ENCODE data around the gene MAOA. TPM values are rescaled to one million over a fixed set of nuclear protein-coding genes. Genes with fewer than 3 reads are reported as not detected.
A peak's percentile ranks its signal among the peaks of the same experiment; 100 is the strongest.

Gene MAOA
- total RNA-seq, 6 experiments from 2014 or later, result 76.2 to 180 (median 109) TPM

- Histone ChIP-seq H3K4me3 (no peak overlapping the region), H3K36me3 (no peaks in the 10 kb centered on the region), H3K4me1 (peaks cover 0 to 32% (median 2%) of the 10 kb centered on the region in 4 donors), H3K9me3 (no peaks in the 10 kb centered on the region), H3K27me3 (no peaks in the 10 kb centered on the region), H3K27ac (peak overlapping the region; percentile 29 to 85 (median 57))
- no peak for TF ChIP-seq POLR2A (IDR thresholded peaks at IDR 0.05)
- no peak for TF ChIP-seq CTCF (IDR thresholded peaks at IDR 0.05)
- ATAC-seq, result peak; percentile 16 to 46 (median 27)
- intact Hi-C loops (cut with DNase I), result loop anchor here in 1 of 2 donors (10.0 kb wide), 1 partner anchor 87 kb away; the partner anchor contains the start of gene MAOA
- WGBS (ENCODE audit: insufficient coverage, low coverage, low lambda C conversion rate, missing lambda C conversion rate), result 23% methylated on average over 7 of the region's 7 CpGs
- no peak for DNase-seq
Observed at GRCh38 chrX:43741843-43742573, 85.9 kb downstream of the MAOA start.

- Histone ChIP-seq H3K27me3 (no peaks in the 10 kb centered on the region), H3K9me3 (no peaks in the 10 kb centered on the region), H3K4me1 (peaks cover 0 to 32% (median 2%) of the 10 kb centered on the region in 4 donors), H3K4me3 (peak overlapping the region in 1 of 3 donors; percentile 41), H3K27ac (peak overlapping the region; percentile 56 to 85 (median 57)), H3K36me3 (no peaks in the 10 kb centered on the region)
- ATAC-seq, result peak; percentile 61 to 70 (median 66)
- 40% methylated on average over 4 of the region's 5 CpGs for WGBS (ENCODE audit: insufficient coverage, low coverage, low lambda C conversion rate, missing lambda C conversion rate)
- intact Hi-C loops (cut with DNase I), result loop anchor here in 1 of 2 donors (10.0 kb wide), 1 partner anchor 88 kb away; the partner anchor contains the start of gene MAOA
- TF ChIP-seq POLR2A (IDR thresholded peaks at IDR 0.05), result no peak
- no peak for TF ChIP-seq CTCF (IDR thresholded peaks at IDR 0.05)
- no peak for DNase-seq
Observed at GRCh38 chrX:43743100-43743822, 87.2 kb downstream of the MAOA start.

GRCh38 chrX:43744284-43744683, 88.2 kb downstream of the MAOA start:
- WGBS (ENCODE audit: insufficient coverage, low coverage, low lambda C conversion rate, missing lambda C conversion rate), result 49% methylated on average over 3 of the region's 3 CpGs
- intact Hi-C loops (cut with DNase I), result loop anchor here in 1 of 2 donors (10.0 kb wide), 1 partner anchor 89 kb away; the partner anchor contains the start of gene MAOA
- no peak for DNase-seq
- H3K27ac ChIP-seq, result peak overlapping the region; percentile 41 to 85 (median 57)
- ATAC-seq, result peak in 2 of 4 donors; percentile 2 to 8
- H3K27me3 ChIP-seq, result no peaks in the 10 kb centered on the region
- TF ChIP-seq CTCF (IDR thresholded peaks at IDR 0.05), result no peak
- no peak for TF ChIP-seq POLR2A (IDR thresholded peaks at IDR 0.05)
- peaks cover 0 to 32% (median 2%) of the 10 kb centered on the region in 4 donors for H3K4me1 ChIP-seq
- no peaks in the 10 kb centered on the region for H3K36me3 ChIP-seq
- H3K4me3 ChIP-seq, result peak overlapping the region in 1 of 3 donors; percentile 41
- no peaks in the 10 kb centered on the region for H3K9me3 ChIP-seq

GRCh38 chrX:43745938-43746721, 90.0 kb downstream of the MAOA start:
- Histone ChIP-seq H3K4me3 (no peak overlapping the region), H3K9me3 (no peaks in the 10 kb centered on the region), H3K36me3 (no peaks in the 10 kb centered on the region), H3K27ac (peak overlapping the region in 2 of 3 donors; percentile 27 to 85), H3K4me1 (peaks cover 0 to 30% (median 2%) of the 10 kb centered on the region in 4 donors), H3K27me3 (no peaks in the 10 kb centered on the region)
- ATAC-seq (peak; percentile 5 to 59 (median 28)), DNase-seq (no peak)
- 42% methylated on average over 6 of the region's 6 CpGs for WGBS (ENCODE audit: insufficient coverage, low coverage, low lambda C conversion rate, missing lambda C conversion rate)
- intact Hi-C loops (cut with DNase I), result loop anchor here in 1 of 2 donors (10.0 kb wide), 1 partner anchor 91 kb away; the partner anchor contains the start of gene MAOA
- TF ChIP-seq CTCF (IDR thresholded peaks at IDR 0.05), result no peak
- TF ChIP-seq POLR2A (IDR thresholded peaks at IDR 0.05), result no peak

Measured in right lobe of liver (tissue), 6 donors.